Measurements from ENCODE around the gene MAGEA8.
"Not testable (repeated sequence)": the region's sequence is repeated elsewhere in the genome, so short reads cannot be mapped to it uniquely, and the experiment has no call there.

Gene MAGEA8

DNA sequence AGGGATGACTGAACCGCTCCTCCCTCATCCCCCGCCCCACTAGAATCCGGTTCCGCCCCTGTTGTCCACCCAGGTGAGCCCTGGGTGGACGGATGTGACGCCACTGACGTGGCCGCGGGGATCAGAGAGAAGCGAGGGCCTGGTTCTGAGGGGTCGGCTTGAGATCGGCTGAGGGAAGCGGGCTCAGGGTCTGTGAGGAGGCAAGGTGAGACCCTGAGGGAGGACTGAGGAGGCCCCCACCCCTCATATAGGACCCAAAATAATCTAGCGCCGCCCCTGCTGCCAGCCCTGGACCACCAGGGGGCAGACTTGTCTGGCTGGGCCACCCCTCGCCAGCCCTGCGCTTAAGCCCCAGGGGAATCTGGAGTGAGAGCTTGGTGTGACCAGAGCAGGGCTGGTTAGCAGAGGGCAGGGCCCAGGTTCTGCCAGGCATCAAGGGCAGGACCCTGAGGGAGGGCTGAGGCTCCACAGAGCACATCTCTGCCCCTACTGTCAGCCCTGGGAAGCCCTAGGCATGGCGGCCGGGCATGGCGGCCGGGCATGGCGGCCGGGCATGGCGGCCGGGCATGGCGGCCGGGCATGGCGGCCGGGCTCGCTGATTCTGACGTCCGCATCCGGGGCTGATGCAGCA is at the start of gene MAGEA8:
Gene MAGEA8, plus strand, starts transcription at position 103 of the 631 bp plus-strand sequence. CDS start 3,090 bp downstream, outside the sequence.
- Histone ChIP-seq H3K27ac (no peak within 1 kb of the TSS), H3K9me3 (no peaks in the 10 kb centered on the region), H3K27me3 (no peaks in the 10 kb centered on the region), H3K36me3 (no peaks in the 10 kb centered on the region), H3K4me1 (no peaks in the 10 kb centered on the region), H3K4me3 (no peak within 1 kb of the TSS)
- DNase-seq, result no peak
- TF ChIP-seq CTCF (IDR thresholded peaks at IDR 0.05), result no peak
- intact Hi-C loops (cut with DNase I; ENCODE audit: low total_unique reads), result no loop called here

DNA sequence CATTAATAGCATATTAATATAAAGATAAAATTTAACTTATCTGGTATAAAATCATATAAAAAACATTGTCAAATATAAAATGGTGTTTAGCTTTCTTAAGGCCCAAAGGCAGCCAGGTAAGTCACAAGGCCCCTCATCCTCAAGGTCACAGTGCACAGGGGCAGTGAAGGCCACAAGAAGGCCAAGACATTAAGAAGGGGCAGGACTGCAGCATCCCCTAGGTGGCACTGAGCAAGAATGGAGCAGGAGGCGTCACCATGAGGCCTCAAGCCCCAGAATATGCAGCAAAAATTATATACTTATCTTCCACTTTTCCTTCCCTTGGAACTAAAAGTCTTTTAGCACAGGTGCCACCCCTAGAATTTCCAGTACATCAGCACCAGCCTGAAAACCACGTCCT is 49.5 kb upstream of the MAGEA8 start:
- Histone ChIP-seq H3K9me3 (no peaks in the 10 kb centered on the region), H3K36me3 (no peaks in the 10 kb centered on the region), H3K27me3 (no peaks in the 10 kb centered on the region), H3K4me3 (no peak overlapping the region), H3K4me1 (peaks cover 0 to 4% (median 0%) of the 10 kb centered on the region in 4 donors), H3K27ac (no peak overlapping the region)
- DNase-seq, result no peak
- no peak for TF ChIP-seq CTCF (IDR thresholded peaks at IDR 0.05)
- intact Hi-C loops (cut with DNase I; ENCODE audit: low total_unique reads), result no loop called here

- H3K9me3 ChIP-seq; H3K4me3 ChIP-seq; H3K27me3 ChIP-seq; H3K4me1 ChIP-seq; H3K27ac ChIP-seq; intact Hi-C loops (cut with DNase I; ENCODE audit: low total_unique reads); H3K36me3 ChIP-seq; DNase-seq: not testable (repeated sequence)
Measured at GRCh38 chrX:149836728-149837127, 44.3 kb upstream of the MAGEA8 start.

DNA sequence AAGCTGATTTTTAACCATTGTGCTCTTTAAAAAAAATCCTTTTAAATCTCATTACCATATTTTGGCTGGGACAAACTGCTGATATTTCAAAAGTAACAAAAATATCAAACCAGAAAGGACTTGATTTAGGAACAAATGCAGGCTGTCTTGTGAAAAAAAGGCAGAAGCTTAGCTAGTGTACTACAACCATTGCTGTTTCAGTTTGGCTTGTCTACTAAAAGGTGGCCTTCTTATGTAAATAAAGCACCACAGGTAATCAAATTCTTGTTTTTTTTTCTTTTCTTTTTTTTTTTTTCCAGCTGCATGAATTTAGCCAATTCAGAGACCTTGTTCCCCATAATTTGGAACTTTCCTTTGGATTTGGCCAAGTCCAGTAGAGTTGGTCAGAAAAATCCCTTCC is 43.8 kb upstream of the MAGEA8 start:
- Histone ChIP-seq H3K36me3 (no peaks in the 10 kb centered on the region), H3K27ac (no peak overlapping the region), H3K4me1 (no peaks in the 10 kb centered on the region), H3K9me3 (no peaks in the 10 kb centered on the region), H3K4me3 (no peak overlapping the region), H3K27me3 (no peaks in the 10 kb centered on the region)
- DNase-seq, result no peak
- TF ChIP-seq CTCF (IDR thresholded peaks at IDR 0.05), result no peak
- intact Hi-C loops (cut with DNase I; ENCODE audit: low total_unique reads), result no loop called here

DNA sequence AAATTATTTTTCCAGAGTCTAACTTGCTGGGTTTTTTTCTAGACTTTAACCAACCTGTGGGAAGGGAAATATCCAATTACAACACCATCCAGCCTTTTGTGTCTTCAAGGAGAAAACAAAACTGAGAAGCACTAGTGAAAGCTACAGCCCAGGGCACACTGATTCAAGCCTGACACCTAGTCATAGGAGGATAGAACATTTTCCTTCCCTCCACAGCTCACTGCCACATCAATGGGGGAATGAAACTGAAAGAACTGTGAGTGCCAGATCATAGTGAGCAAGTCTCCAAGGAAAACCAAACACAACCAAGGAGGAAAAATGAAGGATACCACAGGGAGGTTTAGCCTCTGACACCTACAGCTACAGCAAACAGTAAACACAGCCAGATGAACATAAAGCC is 43.3 kb upstream of the MAGEA8 start:
- intact Hi-C loops (cut with DNase I; ENCODE audit: low total_unique reads), result no loop called here
- Histone ChIP-seq H3K4me3 (no peak overlapping the region), H3K4me1 (no peaks in the 10 kb centered on the region), H3K27ac (no peak overlapping the region), H3K9me3 (no peaks in the 10 kb centered on the region), H3K27me3 (no peaks in the 10 kb centered on the region), H3K36me3 (no peaks in the 10 kb centered on the region)
- TF ChIP-seq CTCF (IDR thresholded peaks at IDR 0.05), result no peak
- DNase-seq, result no peak

DNA sequence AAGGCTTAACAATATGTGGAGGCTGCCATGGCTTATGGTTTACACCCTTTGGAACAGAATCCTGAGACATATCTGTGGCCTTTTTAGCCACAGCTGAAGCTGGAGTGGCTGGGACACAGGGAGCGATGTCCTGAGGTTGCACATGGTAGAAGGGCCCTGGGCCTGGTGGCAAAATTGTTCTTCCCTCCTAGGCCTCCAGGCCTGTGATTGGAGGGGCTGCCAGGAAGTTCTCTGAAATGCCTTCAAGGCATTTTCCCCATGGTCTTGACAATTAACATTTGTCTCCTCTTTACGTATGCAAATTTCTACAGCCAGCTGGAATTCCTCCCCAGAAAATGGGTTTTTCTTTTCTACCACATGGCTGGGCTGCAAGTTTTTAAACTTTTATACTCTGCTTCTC is 39.1 kb upstream of the MAGEA8 start:
- no peak for TF ChIP-seq CTCF (IDR thresholded peaks at IDR 0.05)
- intact Hi-C loops (cut with DNase I; ENCODE audit: low total_unique reads), result no loop called here
- Histone ChIP-seq H3K9me3 (no peaks in the 10 kb centered on the region), H3K4me1 (no peaks in the 10 kb centered on the region), H3K27me3 (no peaks in the 10 kb centered on the region), H3K36me3 (no peaks in the 10 kb centered on the region), H3K27ac (no peak overlapping the region), H3K4me3 (no peak overlapping the region)
- no peak for DNase-seq
